Activated CD4-positive, alpha-beta T cell treated with anti-CD3 and anti-CD28 coated beads for 4 hours (primary cell): Measurements from ENCODE around the gene KDELR1.
"Not testable (repeated sequence)": the region's sequence is repeated elsewhere in the genome, so short reads cannot be mapped to it uniquely, and the experiment has no call there.

ENCODE experiments used
- DNase-seq, 2 donors: peaks; one replicate each; pipeline ENCODE4 v3.0.0-alpha.2; 2020

KDELR1 gene

DNA sequence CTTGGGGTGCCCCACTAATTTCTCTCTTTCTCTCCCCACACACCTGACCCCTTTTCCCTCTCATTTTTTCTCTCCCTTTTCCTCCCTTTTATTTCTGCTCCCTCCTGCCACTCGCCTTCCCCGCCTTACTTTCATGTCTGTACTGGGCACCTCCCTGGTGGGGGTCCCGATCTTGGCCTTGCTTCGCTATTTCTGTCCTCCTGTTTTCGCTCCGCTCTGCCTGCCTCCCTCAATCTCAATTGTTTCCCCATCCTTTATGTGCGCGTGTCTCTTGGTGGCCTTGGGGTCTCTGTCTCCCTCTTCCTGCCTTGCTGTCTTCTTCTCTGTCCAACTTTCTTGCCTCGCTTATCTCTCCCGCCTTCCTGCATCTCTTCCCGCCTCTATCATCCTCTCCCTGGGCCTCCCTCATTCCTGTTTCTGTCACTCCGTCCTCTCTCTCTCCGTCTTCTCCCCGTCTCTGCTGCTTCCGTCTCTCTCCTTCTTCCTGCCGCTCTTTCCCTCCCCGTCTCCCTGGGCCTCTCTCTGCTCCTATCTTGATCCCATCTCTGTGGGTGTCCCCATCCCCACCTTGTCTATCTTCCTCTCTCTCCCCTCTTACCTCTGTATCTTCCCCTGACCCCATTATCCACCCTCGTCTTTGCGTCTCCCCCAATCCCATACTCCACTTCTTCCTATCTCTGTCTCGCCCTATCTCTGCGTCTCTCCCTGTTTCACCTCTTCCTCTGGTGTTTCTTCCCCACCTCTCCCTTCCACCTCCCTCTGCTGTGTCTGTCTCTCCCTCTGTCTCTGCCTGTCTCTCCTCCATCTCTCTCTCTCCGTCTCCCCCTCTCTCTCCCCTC lies 6.1 kb upstream of the KDELR1 start:
- no peak for DNase-seq

DNA sequence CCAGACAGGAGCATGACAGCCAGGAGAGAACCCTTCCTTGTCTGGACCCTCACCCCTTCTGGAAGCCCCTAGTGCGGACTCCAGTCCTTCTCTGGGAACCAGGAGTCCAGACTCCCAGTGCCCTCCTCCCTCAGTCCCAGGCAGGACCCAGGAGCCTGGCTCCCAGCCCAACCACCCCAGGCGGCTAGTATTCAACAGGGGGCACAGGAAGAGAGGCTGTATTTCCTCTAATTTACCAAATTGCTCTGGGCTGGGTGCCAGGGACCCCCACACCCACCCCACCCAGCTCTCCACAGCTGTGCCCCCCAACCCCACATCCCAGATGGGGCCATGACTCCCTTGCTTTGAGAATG lies 5.4 kb upstream of the KDELR1 start:
- no peak for DNase-seq

DNA sequence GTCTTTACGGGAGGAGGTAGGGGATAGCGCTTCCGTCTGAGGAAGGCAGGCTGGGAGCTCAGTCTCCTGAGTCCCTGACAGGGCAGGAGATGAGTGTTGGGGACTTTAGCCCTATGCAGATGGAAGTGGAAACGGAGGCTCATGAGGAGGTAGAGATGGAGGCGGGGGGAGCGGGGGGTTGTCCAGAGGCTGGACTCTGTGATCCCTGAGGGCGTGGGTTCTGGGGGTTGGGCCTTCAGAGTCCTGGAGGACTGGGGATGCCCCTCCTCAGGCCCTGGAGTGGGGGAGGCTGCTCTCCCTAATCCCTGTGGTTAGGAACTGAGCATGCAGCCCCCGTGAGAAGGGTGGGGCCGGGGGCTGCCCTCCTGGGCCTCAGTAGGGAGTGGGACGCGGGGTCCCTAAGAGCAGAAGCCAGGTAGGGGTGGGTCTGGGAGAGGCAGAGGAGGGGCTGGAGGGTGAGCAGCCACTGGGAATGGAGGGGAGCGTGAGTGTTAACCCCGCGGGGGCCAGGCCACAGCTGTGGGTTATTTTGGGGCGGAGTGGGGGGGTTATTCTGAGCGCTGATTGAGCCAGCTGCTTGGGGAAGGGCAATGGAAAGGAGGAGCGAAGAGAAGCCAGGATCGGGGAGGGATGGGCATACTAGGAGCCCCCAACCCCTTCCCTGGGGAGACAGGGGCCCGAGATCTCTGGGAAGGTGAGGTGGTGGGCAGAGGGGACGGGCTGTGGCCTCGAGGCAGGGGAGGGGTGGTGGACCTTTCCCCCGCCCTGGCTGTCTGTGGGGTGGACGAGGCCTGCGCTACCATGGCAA lies 4.9 kb upstream of the KDELR1 start:
- DNase-seq = no peak

DNA sequence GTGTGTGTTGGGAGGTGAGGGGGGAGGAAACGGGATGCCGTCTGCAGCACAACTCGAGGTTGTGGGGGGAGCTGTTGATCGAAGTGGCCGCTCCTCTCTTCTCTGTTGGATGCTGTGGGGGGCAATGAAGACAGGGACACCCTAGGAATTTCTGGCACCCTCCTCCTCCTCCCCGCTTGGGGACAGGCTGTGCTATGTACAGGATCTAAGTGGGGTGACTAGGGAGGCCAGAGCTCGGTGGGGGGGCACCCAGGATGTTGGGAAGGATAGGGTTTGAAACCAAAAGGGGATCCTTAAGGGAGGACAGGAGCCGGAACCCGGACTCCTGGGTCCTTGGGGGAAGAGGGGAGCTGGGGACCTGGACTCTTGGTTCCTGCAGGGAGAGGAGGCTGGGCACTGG lies 4.1 kb upstream of the KDELR1 start:
- DNase-seq = no peak

DNA sequence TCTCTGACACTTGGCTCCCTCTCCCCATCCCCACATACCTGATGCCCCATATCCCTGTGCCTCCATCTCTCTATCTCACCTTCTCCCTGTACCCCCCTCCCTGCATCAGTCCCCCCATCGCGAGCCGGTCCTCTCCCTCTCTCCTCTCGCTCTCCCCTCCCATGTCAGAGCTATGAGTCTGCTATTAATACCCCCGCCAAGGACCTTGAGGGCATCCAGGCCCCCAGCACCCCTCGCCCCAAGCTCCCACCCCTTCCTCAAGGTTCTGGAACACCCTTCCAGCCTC lies 3.8 kb upstream of the KDELR1 start:
- DNase-seq = no peak

DNA sequence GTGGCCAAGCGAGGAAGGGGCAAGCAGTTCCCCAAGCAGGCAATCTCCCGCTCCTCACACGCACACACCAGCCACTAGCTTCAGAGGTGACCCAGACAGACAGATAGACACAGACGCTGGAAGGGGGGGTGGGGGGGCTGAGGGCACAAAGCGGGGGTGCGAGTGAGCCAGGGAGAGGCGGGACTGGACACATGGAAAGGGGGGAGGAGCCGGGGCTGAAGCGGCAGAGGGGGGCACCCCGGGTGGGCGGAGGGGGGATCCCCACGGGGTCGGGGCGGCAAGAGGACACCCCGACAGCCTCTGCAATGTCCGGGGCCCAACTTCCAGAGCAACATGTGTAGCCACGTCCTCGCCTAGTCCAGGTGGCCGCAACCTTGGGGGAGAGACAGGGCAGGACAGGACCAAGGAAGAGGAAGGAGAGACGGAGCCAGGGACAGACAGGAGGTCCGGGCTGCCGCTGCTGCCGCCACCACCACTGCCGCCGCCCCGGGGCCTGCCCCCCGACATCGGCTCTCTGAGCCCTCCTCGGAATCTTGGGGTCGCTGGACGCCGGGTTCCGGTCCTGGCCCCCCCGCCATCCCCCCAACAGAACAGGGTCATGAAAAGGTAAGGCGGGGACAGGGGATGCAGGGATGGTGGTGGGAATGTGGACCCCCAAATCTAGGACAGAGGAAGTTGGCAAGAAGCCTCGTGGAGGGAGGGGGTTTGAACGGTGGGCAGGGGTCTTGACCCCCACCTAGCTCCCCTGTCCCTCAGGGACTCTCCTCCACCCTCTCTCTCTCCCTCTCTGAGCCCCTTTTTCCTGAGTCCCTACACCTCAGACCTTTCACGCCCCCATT lies 3.2 kb upstream of the KDELR1 start:
- no peak for DNase-seq

DNA sequence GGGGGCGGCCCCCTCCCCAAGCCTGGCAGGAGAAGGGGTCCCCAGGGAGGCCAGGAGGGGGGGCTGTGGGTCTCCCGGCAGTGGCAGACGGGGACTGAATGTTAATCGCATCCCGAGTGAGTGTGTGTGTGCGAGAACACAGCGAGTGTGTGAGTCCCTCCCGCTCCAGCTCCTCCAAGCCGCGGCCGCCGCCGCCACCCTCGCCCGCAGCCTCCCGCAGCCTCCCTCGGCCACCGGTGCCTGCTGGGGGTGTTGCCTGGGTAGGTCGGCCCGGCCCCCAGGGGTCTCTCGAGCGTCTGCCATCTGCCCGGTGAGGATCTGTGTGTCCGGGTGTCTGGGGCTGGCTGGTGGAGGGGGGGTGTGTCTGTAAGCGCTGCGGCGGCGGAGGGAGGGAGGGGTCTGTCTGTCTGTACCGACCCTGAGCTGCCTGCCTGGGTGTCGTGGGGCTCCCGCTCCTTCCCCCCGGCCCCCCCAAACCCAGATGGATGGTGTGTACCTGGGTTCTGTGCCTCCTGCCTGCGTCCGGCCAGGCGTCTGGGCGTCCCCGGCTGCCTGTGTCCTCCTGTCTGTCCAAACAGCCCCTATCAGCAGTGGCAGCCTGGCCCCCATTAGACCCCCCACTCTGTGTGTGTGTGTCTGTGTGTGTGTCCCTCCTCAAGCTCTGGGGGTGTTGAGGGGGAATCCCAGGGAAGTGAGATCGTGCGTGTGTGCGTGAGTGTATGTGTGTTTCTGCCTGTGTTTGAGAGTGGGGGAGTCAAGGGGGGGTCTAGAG lies 2.4 kb upstream of the KDELR1 start, which contains the start of gene GRIN2D:
Gene GRIN2D (plus strand): TSS at position 110 of the 772 bp plus-strand sequence. CDS start 4,725 bp downstream, outside the sequence.
- peak in 1 of 2 donors; percentile 14 for DNase-seq

DNA sequence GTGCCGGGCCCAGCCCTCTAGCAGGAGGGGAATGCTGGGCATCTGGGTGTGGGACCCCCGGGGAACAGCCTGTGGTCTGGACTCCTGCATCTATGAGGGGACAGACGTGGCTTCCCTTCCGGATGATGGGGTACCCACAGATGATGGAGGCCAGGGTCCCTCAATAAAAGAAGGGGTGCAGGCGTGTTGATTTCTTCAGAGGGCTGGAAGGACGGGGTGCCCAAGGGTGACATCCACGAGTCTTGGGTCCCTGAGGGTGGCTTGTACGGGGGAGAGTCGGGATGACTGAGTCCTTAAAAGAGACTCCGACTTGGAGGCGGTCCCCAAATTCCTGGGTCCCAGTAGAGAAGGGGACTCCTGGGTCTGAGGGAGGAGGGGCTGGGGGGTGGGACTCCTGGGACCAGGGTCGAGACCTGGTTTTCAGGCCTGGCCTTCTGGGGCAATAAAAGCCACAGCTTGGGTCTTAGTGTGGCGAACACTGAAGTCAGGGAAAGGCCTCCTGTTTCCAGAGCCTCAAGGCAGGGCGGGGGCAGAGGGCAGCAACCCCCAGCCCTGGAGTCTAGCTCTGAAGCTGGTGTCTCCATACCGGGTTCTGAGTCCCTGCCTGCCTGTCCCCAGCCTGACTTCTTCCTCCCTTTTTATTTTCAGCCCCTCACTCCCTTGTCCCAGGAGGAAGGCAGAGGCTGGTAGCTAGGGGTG lies 1.7 kb upstream of the KDELR1 start:
- no peak for DNase-seq

DNA sequence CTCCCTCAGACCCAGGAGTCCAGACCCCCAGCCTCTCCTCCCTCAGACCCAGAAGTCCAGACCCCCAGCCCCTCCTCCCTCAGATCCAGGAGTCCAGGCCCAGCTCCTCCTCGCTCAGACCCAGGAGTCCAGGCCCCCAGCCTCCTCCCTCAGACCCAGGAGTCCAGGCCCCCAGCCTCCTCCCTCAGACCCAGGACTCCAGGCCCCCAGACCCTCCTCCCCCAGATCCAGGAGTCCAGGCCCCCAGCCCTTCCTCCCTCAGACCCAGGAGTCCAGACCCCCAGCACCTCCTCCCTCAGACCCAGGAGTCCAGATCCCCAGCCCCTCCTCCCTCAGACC lies 624 bp upstream of the KDELR1 start:
- not testable (repeated sequence) for DNase-seq

DNA sequence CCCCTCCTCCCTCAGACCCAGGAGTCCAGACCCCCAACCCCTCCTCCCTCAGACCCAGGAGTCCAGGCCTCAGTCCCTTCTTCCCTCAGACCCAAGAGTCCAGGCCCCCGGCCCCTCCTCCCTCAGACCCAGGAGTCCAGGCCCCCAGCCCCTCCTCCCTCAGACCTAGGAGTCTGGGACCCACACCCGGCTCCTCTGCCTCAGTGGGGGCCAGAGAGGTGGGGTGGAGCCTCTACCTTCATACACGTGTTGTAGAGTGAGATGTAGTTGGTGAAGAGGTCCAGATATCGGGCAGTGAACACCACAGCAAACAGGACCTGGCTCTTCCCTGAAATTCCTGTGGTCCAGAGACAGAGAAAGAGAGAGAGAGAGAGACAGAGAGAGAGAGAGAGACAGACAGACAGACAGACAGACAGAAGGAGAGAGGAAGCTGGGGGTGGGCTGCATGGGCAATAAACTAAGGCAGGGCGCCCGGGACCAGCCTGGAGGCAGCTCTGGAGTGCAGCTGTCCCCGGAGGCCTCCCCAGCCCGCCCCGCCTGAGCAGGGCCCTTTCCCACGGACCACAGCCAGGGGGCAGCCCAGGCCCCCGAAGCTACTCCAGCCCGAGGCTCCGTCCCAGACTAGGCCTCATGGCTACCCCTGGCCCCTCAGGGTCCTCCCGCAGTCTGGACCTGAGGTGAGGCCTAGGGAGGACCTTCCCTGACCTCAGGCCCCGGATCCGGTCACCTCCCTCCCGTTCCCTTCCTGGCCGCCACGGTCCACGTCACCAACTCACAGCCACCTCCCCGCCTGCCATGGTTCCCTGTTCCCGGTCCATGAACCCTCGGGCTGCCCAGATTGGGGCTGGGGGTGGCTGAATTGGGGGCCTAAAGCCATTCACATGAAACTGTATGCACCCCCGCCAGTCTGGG lies 907 bp downstream of the KDELR1 start:
- peak; percentile 63 to 68 for DNase-seq

DNA sequence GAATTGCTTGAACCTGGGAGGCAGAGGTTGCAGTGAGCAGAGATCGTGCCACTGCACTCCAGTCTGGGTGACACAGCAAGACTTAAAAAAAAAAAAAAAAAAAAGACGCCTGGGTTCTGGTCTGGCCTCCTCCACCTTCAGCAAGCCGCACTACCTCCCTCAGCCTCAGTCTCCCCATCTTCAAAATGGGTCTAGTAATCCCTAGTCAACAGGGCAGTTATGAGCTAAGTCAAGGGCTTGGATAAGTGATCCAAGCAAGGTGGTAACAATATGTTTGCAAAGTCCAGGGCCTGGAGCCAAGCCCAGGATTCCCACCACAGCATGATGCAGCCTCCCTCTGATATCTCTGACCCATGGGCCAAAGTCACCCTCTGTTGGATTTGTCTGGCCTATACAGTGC lies 4.4 kb downstream of the KDELR1 start:
- no peak for DNase-seq

DNA sequence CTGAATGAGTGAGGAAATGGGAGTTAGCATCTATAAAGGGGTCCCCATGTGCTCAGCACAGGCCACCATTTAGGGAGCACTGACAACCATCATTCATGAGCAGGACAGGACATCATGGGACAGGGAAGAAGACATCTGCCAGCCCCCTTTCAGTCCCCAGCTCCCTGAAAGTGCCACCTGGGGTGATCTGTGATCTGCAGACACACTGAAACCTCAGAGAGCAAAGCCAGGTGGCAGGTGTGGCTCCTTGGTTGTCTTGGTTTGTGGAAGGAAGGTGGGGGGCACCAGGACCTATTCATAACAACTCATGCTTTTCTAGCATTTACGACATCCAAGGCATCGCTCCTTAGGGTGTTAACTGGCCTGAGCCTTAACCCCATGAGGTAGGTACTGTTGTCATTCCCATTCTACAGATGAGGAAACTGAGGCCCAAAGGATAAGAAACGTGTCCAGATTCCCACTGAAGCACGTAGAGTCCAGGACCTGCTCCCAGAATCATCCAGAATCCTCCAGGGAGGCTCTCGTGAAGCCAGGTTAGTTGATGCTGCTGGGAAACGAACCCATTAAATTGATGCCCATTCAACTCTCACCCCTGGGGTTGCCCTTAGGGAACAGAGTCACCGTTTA lies 5.8 kb downstream of the KDELR1 start:
- DNase-seq = no peak

DNA sequence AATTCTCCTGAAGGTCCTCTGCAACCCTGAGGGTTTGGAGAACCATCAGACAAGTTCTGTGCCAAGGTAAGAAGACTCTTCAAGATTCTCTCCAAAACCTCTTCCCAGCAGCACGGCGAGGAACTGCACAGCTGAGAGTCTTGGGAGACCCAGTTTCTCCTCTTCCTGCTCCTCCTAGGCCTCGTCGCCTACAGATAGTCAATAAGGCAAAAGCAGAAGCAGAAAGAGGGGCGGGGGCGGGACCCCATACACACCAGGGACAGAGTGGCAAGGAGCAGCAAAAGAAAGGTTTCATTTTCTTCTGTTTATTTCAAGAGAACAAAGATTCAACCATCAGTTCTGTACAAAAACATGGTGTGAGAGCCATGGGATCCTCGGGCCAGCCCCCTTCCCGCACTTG lies 9.1 kb downstream of the KDELR1 start:
- no peak for DNase-seq

DNA sequence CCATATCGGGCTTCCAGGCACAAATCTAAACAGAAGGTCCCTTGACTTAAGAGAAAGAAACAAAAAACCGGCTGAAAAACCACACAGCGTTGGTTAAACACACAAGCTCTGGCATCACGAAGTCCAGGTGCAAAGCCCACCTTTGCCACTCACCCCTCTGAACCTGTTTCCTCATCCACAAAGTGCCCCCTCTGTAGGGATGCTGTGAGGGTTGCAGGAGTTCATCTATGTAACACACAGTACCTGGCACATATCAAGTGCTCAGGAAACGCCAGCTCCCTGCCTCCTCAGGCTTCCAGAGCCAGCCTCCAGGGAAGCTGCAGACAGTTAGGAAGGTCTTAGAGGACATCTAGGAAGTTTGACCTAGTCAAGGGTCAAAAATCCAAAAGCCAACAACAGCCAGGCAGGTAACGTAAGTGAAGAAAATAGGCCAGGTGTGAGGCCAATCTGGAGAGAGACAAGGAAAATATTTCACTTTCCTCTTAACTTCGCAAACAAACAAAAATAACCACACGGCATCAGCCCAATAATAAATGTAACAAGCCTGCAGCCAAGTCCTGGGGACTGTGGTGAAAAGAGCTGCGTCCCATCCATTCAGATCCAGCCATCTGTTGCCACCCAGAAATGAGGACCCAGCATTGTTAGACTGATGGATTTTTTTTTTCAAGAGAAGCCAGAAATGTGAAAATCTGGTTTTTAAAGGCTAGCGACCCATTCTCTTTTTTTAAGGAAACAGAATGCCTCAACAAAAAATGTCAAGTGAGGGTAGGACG lies 10.0 kb downstream of the KDELR1 start:
- no peak for DNase-seq

DNA sequence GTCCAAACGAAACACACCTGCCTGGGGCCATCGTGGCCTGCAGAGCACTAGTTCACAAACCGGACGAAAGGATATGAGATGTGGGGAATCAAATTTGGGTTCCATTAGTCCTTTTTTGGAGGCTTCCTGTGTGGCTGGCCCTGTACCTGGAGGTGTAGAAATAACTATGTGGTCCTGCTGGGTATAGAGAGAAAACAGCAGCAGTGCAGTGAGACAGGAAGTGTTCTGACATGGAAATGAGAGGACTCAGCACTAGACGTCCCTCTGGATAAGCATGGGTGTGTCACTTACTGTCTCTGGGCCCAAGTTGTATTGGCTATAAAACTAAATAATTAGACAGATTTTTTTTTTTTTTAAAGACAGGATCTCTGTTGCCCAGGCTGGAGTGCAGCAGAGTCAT lies 12.3 kb downstream of the KDELR1 start:
- no peak for DNase-seq

DNA sequence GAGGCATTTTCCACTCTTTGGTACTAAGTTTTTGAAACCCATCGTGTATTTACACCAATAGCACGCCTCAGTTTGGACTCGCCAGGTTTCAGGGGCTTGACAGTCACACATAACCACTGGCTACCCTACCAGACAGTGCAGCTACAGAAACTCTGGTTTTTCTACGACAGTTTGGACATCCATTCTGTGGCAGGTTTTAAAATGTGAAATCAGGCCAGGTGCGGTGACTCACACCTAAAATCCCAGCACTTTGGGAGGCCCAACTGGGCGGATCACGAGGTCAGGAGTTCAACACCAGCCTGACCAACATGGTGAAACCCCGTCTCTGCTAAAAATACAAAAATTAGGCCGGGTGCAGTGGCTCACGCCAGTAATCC lies 13.2 kb downstream of the KDELR1 start:
- DNase-seq = no peak

DNA sequence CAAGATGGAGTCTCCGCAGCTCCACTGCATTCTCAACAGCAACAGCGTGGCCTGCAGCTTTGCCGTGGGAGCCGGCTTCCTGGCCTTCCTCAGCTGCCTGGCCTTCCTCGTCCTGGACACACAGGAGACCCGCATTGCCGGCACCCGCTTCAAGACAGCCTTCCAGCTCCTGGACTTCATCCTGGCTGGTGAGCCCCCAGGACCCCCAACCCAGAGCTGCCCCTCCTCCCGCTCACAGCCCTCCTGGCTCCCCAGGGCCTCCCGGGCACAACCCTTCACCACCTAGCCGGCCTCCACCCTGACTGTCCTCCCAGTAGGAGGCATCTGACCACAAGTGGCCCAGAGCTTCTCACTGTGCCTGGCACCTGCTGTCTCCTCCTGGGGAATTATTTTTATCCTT lies 17.8 kb downstream of the KDELR1 start:
- DNase-seq = no peak

DNA sequence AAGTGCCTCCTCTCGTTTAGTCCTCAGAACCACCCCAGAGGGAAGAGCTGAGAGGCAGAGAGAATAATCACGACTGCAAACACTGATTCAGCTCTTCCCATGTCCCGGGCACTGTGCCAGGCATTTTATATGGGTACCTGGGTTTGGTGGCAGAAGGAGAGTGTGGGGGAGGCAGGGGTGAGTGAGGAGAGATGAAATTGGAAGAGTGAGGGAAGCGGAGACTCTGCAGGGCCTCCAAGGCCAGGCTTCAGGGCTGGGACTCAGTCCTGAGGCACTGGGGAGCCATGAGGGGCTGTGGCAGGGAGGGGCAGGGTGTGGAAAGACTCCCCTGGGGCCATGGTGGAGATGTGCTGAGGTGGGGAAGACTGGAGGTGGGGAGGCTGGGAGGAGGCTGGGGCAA lies 18.4 kb downstream of the KDELR1 start:
- no peak for DNase-seq

DNA sequence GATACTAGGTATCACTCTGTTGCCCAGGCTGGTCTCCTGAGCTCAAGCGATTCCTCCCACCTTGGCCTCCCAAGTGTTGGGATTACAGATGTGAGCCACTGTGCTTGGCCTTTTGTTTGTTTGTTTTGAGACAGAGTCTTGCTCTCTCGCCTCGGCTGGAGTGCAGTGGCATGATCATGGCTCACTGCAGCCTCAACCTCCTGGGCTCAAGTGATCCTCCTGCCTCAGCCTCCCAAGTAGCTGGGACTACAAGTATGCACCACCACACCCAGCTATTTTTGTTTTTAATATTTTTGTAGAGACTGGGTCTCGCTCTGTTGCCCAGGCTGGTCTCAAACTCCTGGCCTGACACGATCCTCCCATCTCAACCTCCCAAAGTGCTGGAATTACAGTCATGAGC lies 19.6 kb downstream of the KDELR1 start:
- DNase-seq = not testable (repeated sequence)

DNA sequence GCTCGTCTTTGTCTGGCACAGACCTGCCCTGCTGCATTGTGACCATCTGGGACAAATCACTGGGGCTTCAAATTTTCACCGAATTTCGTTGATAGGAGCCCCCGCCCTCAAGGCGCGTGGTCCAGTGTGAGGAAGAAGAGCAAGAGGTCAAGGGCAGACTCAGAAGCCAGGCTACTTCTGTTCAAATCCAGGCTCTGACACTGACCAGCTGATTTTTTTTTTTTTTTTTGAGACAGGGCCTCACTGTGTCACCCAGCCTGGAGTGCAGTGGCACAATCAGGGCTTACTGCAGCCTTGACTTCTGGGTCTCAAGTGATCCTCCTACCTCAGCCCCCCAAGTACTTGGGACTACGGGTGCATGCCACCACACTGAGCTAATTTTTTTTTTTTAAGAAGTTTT lies 20.0 kb downstream of the KDELR1 start:
- DNase-seq = no peak
